K562 (cell line): ENCODE results near the gene KIF7. TPM values are rescaled to one million over a fixed set of nuclear protein-coding genes. Genes with fewer than 3 reads are reported as not detected.
A peak's percentile ranks its signal among the peaks of the same experiment; 100 is the strongest.

ENCODE experiments used
- DNMT1 ChIP-seq: fragments of 450-650 bp; IDR thresholded peaks from 2 replicates; pipeline ENCODE4 v1.6.1; 2016; ENCODE audit warnings: antibody characterized with exemption, mild to moderate bottlenecking
- FOSL1 ChIP-seq: fragments of 200-800 bp; sonication (Bioruptor generic); conservative IDR thresholded peaks from 2 replicates; pipeline ENCODE4 v1.6.1; 2016; ENCODE audit warnings: missing genetic modification characterization, missing compliant biosample characterization
- GTF2A2 ChIP-seq: IDR thresholded peaks from 2 replicates; pipeline ENCODE4 v1.6.1; 2016; ENCODE audit warnings: mild to moderate bottlenecking, missing genetic modification characterization, missing compliant biosample characterization
- HDGF ChIP-seq: fragments of 450-650 bp; IDR thresholded peaks from 2 replicates; pipeline ENCODE4 v1.6.1; 2016
- NFIX ChIP-seq: fragments of 250-450 bp; sonication (Bioruptor Pico); IDR thresholded peaks from 2 replicates; pipeline ENCODE4 v1.4.0; 2020; ENCODE audit warnings: low read depth, mild to moderate bottlenecking, moderate library complexity
- NR4A1 ChIP-seq, 2 experiments: fragments of 250-450 bp in 1 of 2; fragments of 450-650 bp in 1 of 2; sonication (Bioruptor Pico) in 1 of 2; IDR thresholded peaks; 2 replicates each; pipeline versions ENCODE4 v1.4.0 to v1.6.1; 2016 to 2020; ENCODE audit warnings: mild to moderate bottlenecking in 2 of 2, missing compliant biosample characterization in 1 of 2, missing genetic modification characterization in 1 of 2, moderate library complexity in 1 of 2
- PYGO2 ChIP-seq: fragments of 450-650 bp; IDR thresholded peaks from 2 replicates; pipeline ENCODE4 v1.6.1; 2016; ENCODE audit warnings: mild to moderate bottlenecking, missing genetic modification characterization, moderate library complexity, missing compliant biosample characterization
- RAD21 ChIP-seq, 2 experiments: fragments of 250-450 bp in 1 of 2; fragments of 450-650 bp in 1 of 2; sonication (Bioruptor Pico) in 1 of 2; formaldehyde crosslinking in 1 of 2; IDR thresholded peaks in 1 of 2; conservative IDR thresholded peaks in 1 of 2; 2 replicates each; pipeline versions ENCODE4 v1.4.0 to v1.8.0; 2020 to 2022; ENCODE audit warnings: mild to moderate bottlenecking in 2 of 2, moderate library complexity in 1 of 2
- RB1 ChIP-seq: fragments of 450-650 bp; IDR thresholded peaks from 2 replicates; pipeline ENCODE4 v1.6.1; 2017; ENCODE audit warnings: low read depth, mild to moderate bottlenecking
- ZNF253 ChIP-seq: fragments of 250-450 bp; sonication (Bioruptor Pico); conservative IDR thresholded peaks from 2 replicates; pipeline ENCODE4 v1.6.1; 2021; ENCODE audit warnings: mild to moderate bottlenecking
- ZNF3 ChIP-seq: fragments of 250-450 bp; sonication (Bioruptor Pico); IDR thresholded peaks from 2 replicates; pipeline ENCODE4 v1.5.0; 2021; ENCODE audit warnings: mild to moderate bottlenecking, moderate library complexity
- ZNF584 ChIP-seq: fragments of 200-800 bp; sonication (Bioruptor generic); IDR thresholded peaks from 2 replicates; pipeline ENCODE4 v1.6.1; 2016; ENCODE audit warnings: low read depth, mild to moderate bottlenecking, missing genetic modification characterization, missing compliant biosample characterization
- polyA plus RNA-seq, 8 experiments: library from polyadenylated mRNA; depleted of rRNA in 4 of 8; stranded (reverse) in 5 of 8; unstranded in 3 of 8; fragments of >200 nt; fragmentation: Nextera tagmentation in 2 of 8; fragmentation: Illumina TruSeq in 1 of 8; extraction: Ambion mirVana in 2 of 8; extraction: Trizol in 1 of 8; gene quantifications; 2 replicates each; pipeline versions ENCODE4 v1.2.1 to v1.2.3, GENCODE V29; 2011 to 2014; ENCODE audit warnings: inconsistent platforms in 1 of 8, missing spikeins in 1 of 8
- total RNA-seq, 7 experiments: library from RNA; depleted of rRNA in 6 of 7; stranded (reverse); fragments of >200 nt in 6 of 7; fragmentation: Illumina TruSeq in 2 of 7; extraction: Trizol in 2 of 7; gene quantifications; 2 replicates each; pipeline versions ENCODE4 v1.2.1 to v1.2.3, GENCODE V29; 2011 to 2021; ENCODE audit warnings: low replicate concordance in 1 of 7
- TF ChIP-seq, protein P1 (sequence below): fragments of 450-650 bp; IDR thresholded peaks from 2 replicates; pipeline ENCODE4 v1.7.1; 2018; ENCODE audit warnings: mild to moderate bottlenecking, low read depth; ENCODE audit not compliant: partially characterized antibody
- TF ChIP-seq, protein P2 (sequence below), 2 experiments: IDR thresholded peaks in 1 of 2; conservative IDR thresholded peaks in 1 of 2; 2 replicates each; pipeline ENCODE4 v1.6.1; 2016; ENCODE audit warnings: low read depth in 2 of 2, mild to moderate bottlenecking in 1 of 2, missing compliant biosample characterization in 1 of 2, missing genetic modification characterization in 1 of 2, moderate library complexity in 1 of 2
- TF ChIP-seq, protein P3 (sequence below): fragments of 450-650 bp; IDR thresholded peaks from 2 replicates; pipeline ENCODE4 v1.6.1; 2018; ENCODE audit warnings: mild to moderate bottlenecking, low read depth; ENCODE audit not compliant: partially characterized antibody

Gene KIF7
- total and polyA plus RNA-seq, 9 of the 15 experiments (the other 6 are each of a cell fraction or from before 2014, with no cell fraction given), result 0.04 to 2.0 (median 0.58) TPM

DNA sequence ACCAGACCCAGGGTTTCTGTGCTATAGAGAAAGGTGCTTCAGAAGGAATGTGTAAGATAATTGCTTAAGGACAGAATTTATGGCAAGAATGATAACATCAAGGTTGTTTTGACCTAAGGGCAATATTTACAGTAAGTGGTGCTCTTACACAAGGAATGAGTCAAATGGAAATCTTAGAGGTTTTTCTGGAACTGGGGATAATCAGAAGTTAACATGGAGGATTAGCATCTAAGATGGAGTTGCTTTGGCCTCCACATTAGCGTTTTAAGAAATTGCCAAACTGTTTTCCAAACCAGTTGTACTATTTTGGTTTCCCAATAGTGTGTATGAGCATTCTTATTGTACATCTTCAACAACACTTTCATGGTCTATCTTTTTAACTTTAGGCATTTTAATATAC is 38.4 kb upstream of the KIF7 start (continued):
- no peak for TF ChIP-seq RB1
- TF ChIP-seq RAD21 (CRISPR knock-in tag; conservative IDR thresholded peaks at IDR 0.05 in 1 of 2, IDR thresholded peaks at IDR 0.05 in 1 of 2), result peak; percentile 17 to 52; a peak in 3 of 4 replicates
- TF ChIP-seq FOSL1 (tag), result peak; percentile 26; the same call in 1 of the 2 replicates
- no peak for TF ChIP-seq NR4A1 (CRISPR knock-in tag; IDR thresholded peaks at IDR 0.05)
- TF ChIP-seq NR4A1 (tag; IDR thresholded peaks at IDR 0.05), result peak; percentile 74
- peak; percentile 62; the same call in 1 of the 2 replicates for TF ChIP-seq ZNF584 (CRISPR knock-in tag)
- TF ChIP-seq NFIX, result no peak
- TF ChIP-seq, protein P1, sequence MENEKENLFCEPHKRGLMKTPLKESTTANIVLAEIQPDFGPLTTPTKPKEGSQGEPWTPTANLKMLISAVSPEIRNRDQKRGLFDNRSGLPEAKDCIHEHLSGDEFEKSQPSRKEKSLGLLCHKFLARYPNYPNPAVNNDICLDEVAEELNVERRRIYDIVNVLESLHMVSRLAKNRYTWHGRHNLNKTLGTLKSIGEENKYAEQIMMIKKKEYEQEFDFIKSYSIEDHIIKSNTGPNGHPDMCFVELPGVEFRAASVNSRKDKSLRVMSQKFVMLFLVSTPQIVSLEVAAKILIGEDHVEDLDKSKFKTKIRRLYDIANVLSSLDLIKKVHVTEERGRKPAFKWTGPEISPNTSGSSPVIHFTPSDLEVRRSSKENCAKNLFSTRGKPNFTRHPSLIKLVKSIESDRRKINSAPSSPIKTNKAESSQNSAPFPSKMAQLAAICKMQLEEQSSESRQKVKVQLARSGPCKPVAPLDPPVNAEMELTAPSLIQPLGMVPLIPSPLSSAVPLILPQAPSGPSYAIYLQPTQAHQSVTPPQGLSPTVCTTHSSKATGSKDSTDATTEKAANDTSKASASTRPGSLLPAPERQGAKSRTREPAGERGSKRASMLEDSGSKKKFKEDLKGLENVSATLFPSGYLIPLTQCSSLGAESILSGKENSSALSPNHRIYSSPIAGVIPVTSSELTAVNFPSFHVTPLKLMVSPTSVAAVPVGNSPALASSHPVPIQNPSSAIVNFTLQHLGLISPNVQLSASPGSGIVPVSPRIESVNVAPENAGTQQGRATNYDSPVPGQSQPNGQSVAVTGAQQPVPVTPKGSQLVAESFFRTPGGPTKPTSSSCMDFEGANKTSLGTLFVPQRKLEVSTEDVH, result no peak
- peak; percentile 63; the same call in 1 of the 2 replicates for TF ChIP-seq GTF2A2 (tag)
- no peak for TF ChIP-seq PYGO2 (tag)
- no peak for TF ChIP-seq DNMT1
- TF ChIP-seq, protein P2, sequence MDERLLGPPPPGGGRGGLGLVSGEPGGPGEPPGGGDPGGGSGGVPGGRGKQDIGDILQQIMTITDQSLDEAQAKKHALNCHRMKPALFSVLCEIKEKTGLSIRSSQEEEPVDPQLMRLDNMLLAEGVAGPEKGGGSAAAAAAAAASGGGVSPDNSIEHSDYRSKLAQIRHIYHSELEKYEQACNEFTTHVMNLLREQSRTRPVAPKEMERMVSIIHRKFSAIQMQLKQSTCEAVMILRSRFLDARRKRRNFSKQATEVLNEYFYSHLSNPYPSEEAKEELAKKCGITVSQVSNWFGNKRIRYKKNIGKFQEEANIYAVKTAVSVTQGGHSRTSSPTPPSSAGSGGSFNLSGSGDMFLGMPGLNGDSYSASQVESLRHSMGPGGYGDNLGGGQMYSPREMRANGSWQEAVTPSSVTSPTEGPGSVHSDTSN (CRISPR knock-in tag; IDR thresholded peaks at IDR 0.05; ENCODE audit: low read depth), result no peak
- TF ChIP-seq, protein P2 (tag; conservative IDR thresholded peaks at IDR 0.05; ENCODE audit: low read depth), result 0 out of 2 replicates have a peak, but pooled peaks have one; percentile 22
- TF ChIP-seq ZNF253 (CRISPR knock-in tag), result no peak
- TF ChIP-seq ZNF3 (CRISPR knock-in tag), result no peak
- TF ChIP-seq, protein P3, sequence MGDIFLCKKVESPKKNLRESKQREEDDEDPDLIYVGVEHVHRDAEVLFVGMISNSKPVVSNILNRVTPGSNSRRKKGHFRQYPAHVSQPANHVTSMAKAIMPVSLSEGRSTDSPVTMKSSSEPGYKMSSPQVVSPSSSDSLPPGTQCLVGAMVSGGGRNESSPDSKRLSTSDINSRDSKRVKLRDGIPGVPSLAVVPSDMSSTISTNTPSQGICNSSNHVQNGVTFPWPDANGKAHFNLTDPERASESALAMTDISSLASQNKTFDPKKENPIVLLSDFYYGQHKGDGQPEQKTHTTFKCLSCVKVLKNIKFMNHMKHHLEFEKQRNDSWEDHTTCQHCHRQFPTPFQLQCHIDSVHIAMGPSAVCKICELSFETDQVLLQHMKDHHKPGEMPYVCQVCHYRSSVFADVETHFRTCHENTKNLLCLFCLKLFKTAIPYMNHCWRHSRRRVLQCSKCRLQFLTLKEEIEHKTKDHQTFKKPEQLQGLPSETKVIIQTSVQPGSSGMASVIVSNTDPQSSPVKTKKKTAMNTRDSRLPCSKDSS, result no peak
- no peak for TF ChIP-seq HDGF
